GM18861 (cell line): ENCODE measurements around the gene ARFGAP1.
"Not testable (repeated sequence)": the region's sequence is repeated elsewhere in the genome, so short reads cannot be mapped to it uniquely, and the experiment has no call there.

Experiments
- ATAC-seq: cut with Tn5 transposase; IDR thresholded peaks from one replicate; pipeline ENCODE4 v1.9.1; 2021; ENCODE audit not compliant: unreplicated experiment

Gene ARFGAP1

DNA sequence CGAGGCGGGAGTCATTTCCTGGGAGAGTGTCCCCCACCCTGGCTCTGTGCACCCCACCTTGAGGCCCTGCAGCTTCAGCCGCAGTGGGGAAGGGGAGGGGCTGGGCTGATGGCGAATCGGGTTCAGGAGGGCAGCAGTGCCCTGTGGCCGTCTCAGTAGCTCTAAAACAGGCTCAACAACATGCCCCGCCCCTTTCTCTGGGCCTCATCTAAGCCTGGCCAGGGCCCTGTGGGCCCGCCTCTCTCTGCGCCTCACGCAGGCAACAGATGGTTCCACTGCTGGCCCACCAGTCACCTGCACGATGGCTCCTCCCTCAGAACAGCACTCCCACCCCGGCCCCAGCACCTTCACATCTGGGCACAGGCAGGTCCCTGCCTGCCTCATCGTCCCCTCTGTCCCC is 58.3 kb downstream of the ARFGAP1 start:
- ATAC-seq = no peak

DNA sequence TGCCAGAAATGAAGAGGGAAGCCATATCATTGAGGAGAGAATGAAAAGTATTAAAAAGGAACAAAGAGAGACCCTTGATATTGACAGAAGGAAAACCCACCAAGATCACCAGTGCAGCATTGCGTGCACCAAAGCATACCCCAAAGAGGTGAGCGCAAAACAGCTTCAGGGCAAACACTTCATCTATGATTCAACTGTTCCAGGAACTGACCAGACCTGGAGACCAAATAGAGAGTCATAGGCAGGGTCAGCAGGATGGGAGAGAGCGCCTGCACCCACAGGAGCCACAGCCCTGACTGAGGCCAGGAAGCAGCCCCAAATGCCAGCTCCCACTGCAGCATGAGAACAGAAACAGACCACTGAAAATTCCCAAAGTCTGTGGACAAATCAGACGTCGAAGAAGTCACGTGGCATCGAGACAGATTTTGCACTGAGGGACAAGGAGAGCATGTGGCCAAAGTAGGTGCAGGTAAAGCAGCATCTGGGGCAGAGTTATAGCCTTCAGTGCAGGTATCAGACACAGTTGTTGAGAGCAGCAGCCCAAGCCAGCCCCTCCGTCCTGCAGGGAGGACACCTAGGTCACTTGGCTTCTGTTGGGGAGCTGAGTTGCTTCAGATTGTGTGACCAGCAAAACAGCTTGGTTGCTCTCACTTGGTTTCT is 59.3 kb downstream of the ARFGAP1 start:
- ATAC-seq = no peak

- no peak for ATAC-seq
Measured at GRCh38 chr20:63332488-63333240, 60.1 kb downstream of the ARFGAP1 start.

DNA sequence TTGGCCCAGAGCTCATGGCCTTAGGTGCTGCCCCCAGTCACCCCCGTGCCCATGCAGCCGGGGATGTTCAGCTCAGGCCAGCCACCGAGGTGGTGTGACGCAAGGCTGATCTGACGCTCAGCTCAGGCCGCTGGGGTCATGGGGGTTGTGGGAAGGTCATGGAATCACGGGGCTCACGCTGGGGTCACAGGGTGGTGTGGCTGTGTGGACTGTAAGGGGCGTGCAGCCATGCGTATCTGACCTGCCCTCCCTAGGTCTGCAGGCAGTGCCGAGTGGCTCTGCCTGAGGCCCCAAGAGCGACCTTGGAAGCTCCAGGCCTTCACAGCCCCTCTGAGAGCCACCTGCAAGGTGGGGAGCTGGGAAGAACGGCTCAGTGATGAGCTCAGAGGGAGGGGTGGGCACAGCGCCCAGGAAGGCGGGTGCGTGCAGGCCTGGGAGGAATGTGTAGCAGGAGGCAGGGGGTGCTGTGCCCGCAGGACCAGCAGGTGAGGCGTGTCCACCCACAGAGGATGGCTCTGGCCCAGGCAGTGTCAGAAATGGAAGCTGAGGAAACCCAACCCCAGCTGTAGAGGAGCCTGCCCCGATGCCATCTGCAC is 60.7 kb downstream of the ARFGAP1 start:
- ATAC-seq = no peak

DNA sequence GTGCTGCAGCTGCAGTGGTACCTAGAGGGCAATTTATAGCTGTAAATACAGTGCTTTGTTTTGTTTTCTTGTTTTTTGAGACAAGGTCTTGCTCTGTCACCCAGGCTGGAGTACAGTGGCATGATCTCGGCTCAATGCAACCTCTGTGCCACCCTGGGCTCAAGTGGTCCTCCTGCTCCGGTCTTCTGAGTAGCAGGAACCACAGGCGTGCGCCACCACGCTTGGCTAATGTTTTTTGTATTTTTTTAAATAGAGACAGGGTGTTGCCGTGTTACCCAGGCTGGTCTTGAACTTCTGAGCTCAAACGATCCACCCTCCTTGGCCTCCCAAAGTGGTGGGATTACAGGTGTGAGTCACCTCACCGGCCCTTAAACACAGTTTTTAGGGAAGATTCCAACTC is 61.7 kb downstream of the ARFGAP1 start:
- no peak for ATAC-seq

- ATAC-seq = not testable (repeated sequence)
Measured at GRCh38 chr20:63335060-63335459, 62.4 kb downstream of the ARFGAP1 start.

- no peak for ATAC-seq
Measured at GRCh38 chr20:63335711-63336110, 63.1 kb downstream of the ARFGAP1 start.

DNA sequence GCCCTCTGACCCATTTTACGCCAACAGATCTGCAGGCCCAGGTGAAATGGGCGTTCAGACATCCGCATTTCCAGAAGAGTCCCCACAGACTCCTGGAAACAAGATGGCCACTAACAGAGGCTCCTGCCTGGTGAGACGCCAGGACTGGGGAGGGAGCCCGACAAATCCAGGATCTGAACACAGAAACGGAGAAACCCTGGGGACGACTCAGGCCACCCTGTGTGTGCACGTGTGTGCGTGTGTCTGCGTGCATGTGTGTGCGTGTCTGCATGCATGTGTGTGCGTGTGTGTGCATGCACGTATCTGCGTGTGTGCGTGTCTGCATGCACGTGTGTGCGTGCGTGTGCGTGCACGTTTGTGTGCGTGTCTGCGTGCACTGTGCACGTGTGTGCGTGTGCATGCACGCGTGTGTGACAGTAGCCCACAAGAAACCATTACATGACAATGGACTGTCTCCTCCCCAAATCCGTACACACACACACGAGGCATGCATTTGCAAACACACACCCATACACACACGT is 63.7 kb downstream of the ARFGAP1 start:
- ATAC-seq = no peak

GRCh38 chr20:63337786-63338420 is 65.3 kb downstream of the ARFGAP1 start:
- ATAC-seq = no peak
